HepG2 (cell line): Measurements from ENCODE around the gene RGS19. TPM values are rescaled to one million over a fixed set of nuclear protein-coding genes. Genes with fewer than 3 reads are reported as not detected.

Experiments
- CSRNP1 ChIP-seq: sonication (generic); formaldehyde crosslinking; IDR thresholded peaks from 2 replicates; pipeline ENCODE4 v1.8.1; 2023; ENCODE audit warnings: mild to moderate bottlenecking, missing genetic modification reagents
- CSRNP2 ChIP-seq: sonication (generic); formaldehyde crosslinking; conservative IDR thresholded peaks from 2 replicates; pipeline ENCODE4 v1.8.0; 2022; ENCODE audit warnings: low read depth, missing genetic modification reagents
- FOSL1 ChIP-seq: sonication (generic); formaldehyde crosslinking; IDR thresholded peaks from 2 replicates; pipeline ENCODE4 v1.9.0; 2021; ENCODE audit warnings: missing genetic modification reagents, borderline replicate concordance
- HHEX ChIP-seq: IDR thresholded peaks from 2 replicates; pipeline ENCODE4 v1.6.1; 2016; ENCODE audit warnings: control low read depth
- HNF1B ChIP-seq: sonication (generic); formaldehyde crosslinking; IDR thresholded peaks from 2 replicates; pipeline ENCODE4 v1.5.1; 2020; ENCODE audit warnings: mild to moderate bottlenecking, moderate library complexity, missing genetic modification reagents
- HNRNPK ChIP-seq: fragments of 200-400 bp; formaldehyde crosslinking; IDR thresholded peaks from 2 replicates; pipeline ENCODE4 v1.6.1; 2018; ENCODE audit warnings: low read length, low read depth, moderate library complexity, mild to moderate bottlenecking; ENCODE audit not compliant: poor library complexity, severe bottlenecking
- IRF1 ChIP-seq: sonication (generic); formaldehyde crosslinking; IDR thresholded peaks from 2 replicates; pipeline ENCODE4 v1.4.0; 2020; ENCODE audit warnings: low read depth, mild to moderate bottlenecking, missing genetic modification reagents
- IRF9 ChIP-seq: sonication (generic); formaldehyde crosslinking; IDR thresholded peaks from 2 replicates; pipeline ENCODE4 v1.8.0; 2022; ENCODE audit warnings: missing genetic modification reagents, mild to moderate bottlenecking, borderline replicate concordance
- KDM6A ChIP-seq: IDR thresholded peaks from 2 replicates; pipeline ENCODE4 v1.6.1; 2016; ENCODE audit warnings: low read depth
- MIER3 ChIP-seq: IDR thresholded peaks from 2 replicates; pipeline ENCODE4 v1.6.1; 2016; ENCODE audit warnings: missing compliant biosample characterization, borderline replicate concordance
- MTF1 ChIP-seq: sonication (generic); formaldehyde crosslinking; IDR thresholded peaks from 2 replicates; pipeline ENCODE4 v1.5.0; 2020; ENCODE audit warnings: missing genetic modification reagents
- NR0B2 ChIP-seq: sonication (generic); formaldehyde crosslinking; IDR thresholded peaks from 2 replicates; pipeline ENCODE4 v1.4.0; 2020; ENCODE audit warnings: mild to moderate bottlenecking, missing genetic modification reagents
- PHF5A ChIP-seq: IDR thresholded peaks from one replicate; pipeline ENCODE4 v1.6.1; 2018; ENCODE audit warnings: low read depth, missing genetic modification reagents; ENCODE audit not compliant: unreplicated experiment
- POLR2AphosphoS5 ChIP-seq: IDR thresholded peaks from 2 replicates; pipeline ENCODE4 v1.6.1; 2012; ENCODE audit warnings: low read depth, low read length
- RNF2 ChIP-seq: fragments of 450-650 bp; conservative IDR thresholded peaks from 2 replicates; pipeline ENCODE4 v1.6.1; 2016; ENCODE audit warnings: low read depth
- ZFP62 ChIP-seq: sonication (generic); formaldehyde crosslinking; IDR thresholded peaks from 2 replicates; pipeline ENCODE4 v1.4.0; 2020; ENCODE audit warnings: missing genetic modification reagents
- ZGPAT ChIP-seq: IDR thresholded peaks from 2 replicates; pipeline ENCODE4 v1.6.1; 2016; ENCODE audit warnings: mild to moderate bottlenecking
- ZNF24 ChIP-seq: fragments of 450-650 bp; IDR thresholded peaks from 2 replicates; pipeline ENCODE4 v1.6.1; 2017; ENCODE audit warnings: antibody characterized with exemption, mild to moderate bottlenecking
- polyA plus RNA-seq, 8 experiments: library from polyadenylated mRNA; depleted of rRNA in 3 of 8; stranded (reverse) in 7 of 8; unstranded in 1 of 8; fragments of >200 nt; fragmentation: Illumina TruSeq in 4 of 8; extraction: Trizol in 4 of 8; gene quantifications; 2 replicates each; pipeline versions ENCODE4 v1.2.1 to v1.2.3, GENCODE V29; 2011 to 2016; ENCODE audit warnings: low read depth in 4 of 8, missing spikeins in 1 of 8, mixed read lengths in 1 of 8; ENCODE audit not compliant: insufficient read depth in 1 of 8
- total RNA-seq, 5 experiments: library from RNA; depleted of rRNA; stranded (reverse); fragments of >200 nt; fragmentation: Illumina TruSeq; extraction: Trizol; gene quantifications; 2 replicates each; pipeline ENCODE4 v1.2.3, GENCODE V29; 2016; ENCODE audit warnings: low read depth in 1 of 5

RGS19 gene
- total and polyA plus RNA-seq, 2 of the 13 experiments (the other 11 are each of a cell fraction or from before 2014, with no cell fraction given) = 10.7 to 11.9 TPM

- TF ChIP-seq ZNF24 = no peak
- TF ChIP-seq PHF5A (CRISPR knock-in tag) = peak; percentile 10
- no peak; the same call in 1 of the 2 replicates for TF ChIP-seq NR0B2 (CRISPR knock-in tag)
- no peak for TF ChIP-seq POLR2AphosphoS5
- no peak for TF ChIP-seq IRF1 (CRISPR knock-in tag)
- peak; percentile 62; the same call in 1 of the 2 replicates for TF ChIP-seq MTF1
- TF ChIP-seq HNRNPK = peak; percentile 12
- TF ChIP-seq FOSL1 (CRISPR knock-in tag) = no peak
- TF ChIP-seq MIER3 (CRISPR knock-in tag) = no peak; the same call in 1 of the 2 replicates
- no peak for TF ChIP-seq CSRNP2 (CRISPR knock-in tag)
- TF ChIP-seq RNF2 = no peak
- peak; percentile 65; the same call in 1 of the 2 replicates for TF ChIP-seq ZGPAT (CRISPR knock-in tag)
- TF ChIP-seq CSRNP1 = 0 out of 2 replicates have a peak, but pooled peaks have one; percentile 15
- no peak for TF ChIP-seq HHEX (CRISPR knock-in tag)
- TF ChIP-seq HNF1B = no peak
- TF ChIP-seq IRF9 (CRISPR knock-in tag) = no peak
- no peak for TF ChIP-seq ZFP62 (CRISPR knock-in tag)
- TF ChIP-seq KDM6A (CRISPR knock-in tag) = peak; percentile 57; the same call in 1 of the 2 replicates
Observed at GRCh38 chr20:64055893-64056638, 23.3 kb downstream of the RGS19 start (continued).
